H9 (cell line): Measurements from ENCODE around the gene UMAD1. TPM values are rescaled to one million over a fixed set of nuclear protein-coding genes. Genes with fewer than 3 reads are reported as not detected.

ENCODE experiments used
- DNase-seq: peaks from one replicate; pipeline ENCODE4 v3.0.0-alpha.2; 2017
- H2AFZ ChIP-seq: one replicate; pipeline ENCODE4 v1.6.1; 2013; ENCODE audit warnings: mild to moderate bottlenecking, low read length, control low read depth, moderate library complexity
- H2AK5ac ChIP-seq: 2 replicates; pipeline ENCODE4 v1.6.1; 2013; ENCODE audit warnings: low read length, control low read depth, mixed read lengths; ENCODE audit not compliant: insufficient read length
- H2BK120ac ChIP-seq: one replicate; pipeline ENCODE4 v1.6.1; 2013; ENCODE audit warnings: low read depth, mild to moderate bottlenecking, low read length, control low read depth, inconsistent platforms; ENCODE audit not compliant: poor library complexity, severe bottlenecking
- H2BK12ac ChIP-seq: 2 replicates; pipeline ENCODE4 v1.6.1; 2013; ENCODE audit warnings: low read length, control low read depth, mixed read lengths, low read depth; ENCODE audit not compliant: insufficient read length
- H2BK15ac ChIP-seq: 2 replicates; pipeline ENCODE4 v1.6.1; 2013; ENCODE audit warnings: low read depth, low read length, control low read depth
- H2BK20ac ChIP-seq: one replicate; pipeline ENCODE4 v1.6.1; 2013; ENCODE audit warnings: low read depth, mild to moderate bottlenecking, low read length, control low read depth, inconsistent platforms; ENCODE audit not compliant: poor library complexity, severe bottlenecking
- H2BK5ac ChIP-seq: 2 replicates; pipeline ENCODE4 v1.6.1; 2013; ENCODE audit warnings: low read length, control low read depth, mixed read lengths; ENCODE audit not compliant: insufficient read length
- H3K14ac ChIP-seq: 2 replicates; pipeline ENCODE4 v1.6.1; 2013; ENCODE audit warnings: low read length, control low read depth; ENCODE audit not compliant: insufficient read depth
- H3K18ac ChIP-seq: 2 replicates; pipeline ENCODE4 v1.6.1; 2013; ENCODE audit warnings: low read depth, mild to moderate bottlenecking, mixed read lengths, low read length, control low read depth; ENCODE audit not compliant: insufficient read length
- H3K23ac ChIP-seq: 2 replicates; pipeline ENCODE4 v1.6.1; 2013; ENCODE audit warnings: low read length, control low read depth, mixed read lengths, low read depth; ENCODE audit not compliant: insufficient read length
- H3K23me2 ChIP-seq: 2 replicates; pipeline ENCODE4 v1.6.1; 2013; ENCODE audit warnings: low read depth, mild to moderate bottlenecking, mixed read lengths, low read length, control low read depth; ENCODE audit not compliant: insufficient read length, poor library complexity, severe bottlenecking
- H3K27ac ChIP-seq: 2 replicates; pipeline ENCODE4 v1.5.1; 2013; ENCODE audit warnings: low read length, control low read depth, mixed read lengths, low read depth; ENCODE audit not compliant: insufficient read length
- H3K27me3 ChIP-seq: 2 replicates; pipeline ENCODE4 v1.6.1; 2013; ENCODE audit warnings: low read length, control low read depth, inconsistent platforms; ENCODE audit not compliant: insufficient read depth
- H3K4ac ChIP-seq: 2 replicates; pipeline ENCODE4 v1.6.1; 2013; ENCODE audit warnings: low read depth, mild to moderate bottlenecking, control low read depth, inconsistent platforms, low read length, moderate library complexity
- H3K4me1 ChIP-seq: 2 replicates; pipeline ENCODE4 v1.6.1; 2013; ENCODE audit warnings: low read length, control low read depth, inconsistent platforms; ENCODE audit not compliant: insufficient read depth
- H3K4me2 ChIP-seq: 2 replicates; pipeline ENCODE4 v1.6.1; 2013; ENCODE audit warnings: low read length, control low read depth, mixed read lengths; ENCODE audit not compliant: insufficient read length, insufficient read depth
- H3K56ac ChIP-seq: 2 replicates; pipeline ENCODE4 v1.6.1; 2013; ENCODE audit warnings: low read depth, mild to moderate bottlenecking, mixed read lengths, low read length, control low read depth; ENCODE audit not compliant: insufficient read length
- H3K79me1 ChIP-seq: 2 replicates; pipeline ENCODE4 v1.6.1; 2013; ENCODE audit warnings: low read depth, mild to moderate bottlenecking, moderate library complexity, low read length, control low read depth, inconsistent platforms; ENCODE audit not compliant: insufficient read depth, poor library complexity, severe bottlenecking
- H3K79me2 ChIP-seq: 2 replicates; pipeline ENCODE4 v1.6.1; 2013; ENCODE audit warnings: low read length, control low read depth, inconsistent platforms; ENCODE audit not compliant: insufficient read depth
- H3K9ac ChIP-seq: 2 replicates; pipeline ENCODE4 v1.6.1; 2013; ENCODE audit warnings: low read length, control low read depth, mixed read lengths; ENCODE audit not compliant: insufficient read length; ENCODE audit errors: extremely low read depth
- H3K9me3 ChIP-seq: one replicate; pipeline ENCODE4 v1.6.1; 2013; ENCODE audit warnings: low read depth, low read length, inconsistent platforms; ENCODE audit not compliant: control insufficient read depth
- H3T11ph ChIP-seq: one replicate; pipeline ENCODE4 v1.6.1; 2013; ENCODE audit warnings: mild to moderate bottlenecking, low read length, control low read depth, inconsistent platforms
- H4K20me1 ChIP-seq: one replicate; pipeline ENCODE4 v1.6.1; 2013; ENCODE audit not compliant: control insufficient read depth, insufficient read length, insufficient read depth
- H4K5ac ChIP-seq: 2 replicates; pipeline ENCODE4 v1.6.1; 2013; ENCODE audit warnings: low read depth, mild to moderate bottlenecking, mixed read lengths, low read length, control low read depth; ENCODE audit not compliant: insufficient read length
- H4K8ac ChIP-seq: replicated peaks from 2 replicates; pipeline ENCODE4 v1.6.1; 2013; ENCODE audit warnings: low read length, control low read depth, mixed read lengths, low read depth; ENCODE audit not compliant: insufficient read length
- H4K91ac ChIP-seq: 2 replicates; pipeline ENCODE4 v1.6.1; 2013; ENCODE audit warnings: low read depth, mild to moderate bottlenecking, moderate library complexity, mixed read lengths, low read length, control low read depth; ENCODE audit not compliant: insufficient read length
- H3K27ac Mint-ChIP-seq, 3 experiments: 2 replicates in 2 of 3; 3 replicates in 1 of 3; pipeline ENCODE4 v1.8.0; 2020 to 2021; ENCODE audit warnings: mixed read lengths in 3 of 3, mild to moderate bottlenecking in 1 of 3, moderate library complexity in 1 of 3
- H3K27me3 Mint-ChIP-seq: 2 replicates; pipeline ENCODE4 v1.8.0; 2021; ENCODE audit warnings: low read depth, mild to moderate bottlenecking, moderate library complexity, mixed read lengths
- H3K36me3 Mint-ChIP-seq, 3 experiments: 2 replicates in 2 of 3; 3 replicates in 1 of 3; pipeline ENCODE4 v1.8.0; 2020 to 2021; ENCODE audit warnings: low read depth in 3 of 3, mixed read lengths in 3 of 3; ENCODE audit not compliant: insufficient read depth in 1 of 3
- H3K4me1 Mint-ChIP-seq, 2 experiments: 2 replicates each; pipeline ENCODE4 v1.8.0; 2020; ENCODE audit warnings: mixed read lengths in 2 of 2
- H3K4me3 Mint-ChIP-seq, 2 experiments: 2 replicates in 1 of 2; 3 replicates in 1 of 2; pipeline ENCODE4 v1.8.0; 2020 to 2021; ENCODE audit warnings: mild to moderate bottlenecking in 2 of 2, mixed read lengths in 2 of 2, moderate library complexity in 1 of 2
- H3K9me3 Mint-ChIP-seq, 2 experiments: 2 replicates in 1 of 2; 3 replicates in 1 of 2; pipeline ENCODE4 v1.8.0; 2020; ENCODE audit warnings: mild to moderate bottlenecking in 2 of 2, mixed read lengths in 2 of 2, moderate library complexity in 1 of 2
- WGBS: extraction: QIAGEN DNeasy Blood & Tissue Kit; methylation state at CpG from one replicate; pipeline ENCODE4 v1.1.7; 2013; ENCODE audit warnings: missing lambda C conversion rate, low lambda C conversion rate, mixed read lengths; ENCODE audit not compliant: insufficient read length; ENCODE audit errors: extremely low coverage; 5-methylcytosine and 5-hydroxymethylcytosine counted together
- total RNA-seq: library from RNA; stranded (reverse); gene quantifications from 2 replicates; pipeline ENCODE4 v1.2.1, GENCODE V29; 2021
- TF ChIP-seq, protein P1 (sequence below): fragments of 200-600 bp; sonication (generic); conservative IDR thresholded peaks from 3 replicates; pipeline ENCODE4 v1.8.0; 2021; ENCODE audit warnings: antibody characterized with exemption, mild to moderate bottlenecking

Gene UMAD1
- total RNA-seq, 1 experiment from 2014 or later: 8.9 TPM

DNA sequence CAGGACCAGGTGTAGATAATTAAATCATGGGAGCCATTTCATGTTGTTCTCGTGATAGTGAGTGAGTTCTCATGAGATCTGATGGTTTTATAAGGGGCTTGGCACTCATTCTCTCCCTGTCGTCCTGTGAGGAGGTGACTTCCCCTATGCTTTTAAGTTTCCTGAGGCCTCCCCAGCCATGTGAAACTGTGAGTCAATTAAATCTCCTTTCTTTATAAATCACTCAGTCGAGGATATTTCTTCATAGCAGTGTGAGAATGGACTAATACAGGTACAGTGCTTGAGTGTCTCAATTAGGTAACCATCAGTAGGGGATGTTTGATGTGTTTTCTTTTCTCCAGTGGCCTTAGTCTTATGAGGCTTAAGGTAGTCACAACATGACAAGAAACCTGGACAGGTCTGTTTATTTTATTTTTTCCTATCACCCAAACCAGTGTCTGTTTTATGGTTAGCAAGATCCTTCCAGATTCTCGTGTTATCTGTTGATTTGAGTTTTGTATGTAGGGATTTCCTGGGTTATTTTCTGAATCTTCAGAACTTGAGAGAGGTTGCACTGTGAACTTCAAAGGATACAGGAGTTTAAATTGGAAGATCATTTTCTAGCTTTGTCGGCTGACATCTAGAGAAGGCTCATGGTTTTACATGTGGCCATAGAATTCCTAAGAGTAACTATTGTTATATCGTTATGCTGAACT, 32.1 kb downstream of the UMAD1 start:
- Histone ChIP-seq H3T11ph (no peak overlapping the region), H3K79me1 (no peaks in the 10 kb centered on the region), H3K79me2 (no peaks in the 10 kb centered on the region), H3K27me3 (no peaks in the 10 kb centered on the region), H4K8ac (no peak overlapping the region), H3K23ac (no peak overlapping the region), H3K4ac (no peak overlapping the region), H4K91ac (no peak overlapping the region), H2AFZ (no peak overlapping the region), H3K9me3 (no peaks in the 10 kb centered on the region), H4K5ac (no peak overlapping the region), H2BK20ac (no peak overlapping the region), H3K23me2 (no peaks in the 10 kb centered on the region), H4K20me1 (no peaks in the 10 kb centered on the region), H2BK5ac (no peak overlapping the region), H3K27ac (no peak overlapping the region), H3K18ac (no peak overlapping the region), H2BK12ac (no peak overlapping the region), H2BK15ac (no peak overlapping the region), H3K9ac (no peak overlapping the region), H3K4me1 (no peaks in the 10 kb centered on the region), H2BK120ac (no peak overlapping the region), H3K14ac (no peak overlapping the region), H3K56ac (no peak overlapping the region), H2AK5ac (no peak overlapping the region), H3K4me2 (no peak overlapping the region)
- Mint-ChIP-seq H3K27ac (no peak overlapping the region; a peak in 1 of 7 replicates), H3K4me3 (no peak overlapping the region), H3K36me3 (peaks cover 4 to 5% (median 5%) of the 10 kb centered on the region in 3 experiments; a peak in 6 of 7 replicates), H3K9me3 (peaks cover 0 to 1% of the 10 kb centered on the region in 2 experiments; a peak in 2 of 5 replicates), H3K4me1 (peaks cover 8 to 18% of the 10 kb centered on the region in 2 experiments), H3K27me3 (no peaks in the 10 kb centered on the region)
- TF ChIP-seq, protein P1, sequence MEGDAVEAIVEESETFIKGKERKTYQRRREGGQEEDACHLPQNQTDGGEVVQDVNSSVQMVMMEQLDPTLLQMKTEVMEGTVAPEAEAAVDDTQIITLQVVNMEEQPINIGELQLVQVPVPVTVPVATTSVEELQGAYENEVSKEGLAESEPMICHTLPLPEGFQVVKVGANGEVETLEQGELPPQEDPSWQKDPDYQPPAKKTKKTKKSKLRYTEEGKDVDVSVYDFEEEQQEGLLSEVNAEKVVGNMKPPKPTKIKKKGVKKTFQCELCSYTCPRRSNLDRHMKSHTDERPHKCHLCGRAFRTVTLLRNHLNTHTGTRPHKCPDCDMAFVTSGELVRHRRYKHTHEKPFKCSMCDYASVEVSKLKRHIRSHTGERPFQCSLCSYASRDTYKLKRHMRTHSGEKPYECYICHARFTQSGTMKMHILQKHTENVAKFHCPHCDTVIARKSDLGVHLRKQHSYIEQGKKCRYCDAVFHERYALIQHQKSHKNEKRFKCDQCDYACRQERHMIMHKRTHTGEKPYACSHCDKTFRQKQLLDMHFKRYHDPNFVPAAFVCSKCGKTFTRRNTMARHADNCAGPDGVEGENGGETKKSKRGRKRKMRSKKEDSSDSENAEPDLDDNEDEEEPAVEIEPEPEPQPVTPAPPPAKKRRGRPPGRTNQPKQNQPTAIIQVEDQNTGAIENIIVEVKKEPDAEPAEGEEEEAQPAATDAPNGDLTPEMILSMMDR: no peak
- no peak for DNase-seq
- no CpG with 5 or more reads among the region's 6 CpGs for WGBS
